Smooth muscle cell (in vitro differentiated cells): ENCODE data around the gene SLC34A3. TPM values are rescaled to one million over a fixed set of nuclear protein-coding genes. Genes with fewer than 3 reads are reported as not detected.

ENCODE experiments used
- DNase-seq: peaks from one replicate; lab custom pipeline; 2025; ENCODE audit not compliant: unreplicated experiment; lab: John Stamatoyannopoulos, UW
- H2AFZ ChIP-seq: fragments of 200-600 bp; sonication (generic); 2 replicates; pipeline ENCODE4 v1.6.0; 2016; ENCODE audit warnings: antibody characterized with exemption, low read depth, mild to moderate bottlenecking
- H3F3A ChIP-seq: fragments of 200-600 bp; sonication (generic); 2 replicates; pipeline ENCODE4 v1.6.0; 2017; ENCODE audit warnings: antibody characterized with exemption, low read depth
- H3K27ac ChIP-seq: fragments of 200-600 bp; sonication (generic); 2 replicates; pipeline ENCODE4 v1.5.1; 2016; ENCODE audit warnings: low read depth, mild to moderate bottlenecking
- H3K27me3 ChIP-seq: fragments of 200-600 bp; sonication (generic); 2 replicates; pipeline ENCODE4 v1.6.1; 2016; ENCODE audit warnings: low read depth, mild to moderate bottlenecking
- H3K36me3 ChIP-seq: fragments of 200-600 bp; sonication (generic); 2 replicates; pipeline ENCODE4 v1.5.1; 2016; ENCODE audit warnings: low read depth
- H3K4me1 ChIP-seq: fragments of 200-600 bp; sonication (generic); 2 replicates; pipeline ENCODE4 v1.5.1; 2016; ENCODE audit warnings: low read depth
- H3K4me2 ChIP-seq: fragments of 200-600 bp; sonication (generic); 2 replicates; pipeline ENCODE4 v1.6.0; 2016; ENCODE audit warnings: mild to moderate bottlenecking
- H3K4me3 ChIP-seq: fragments of 200-600 bp; sonication (generic); 2 replicates; pipeline ENCODE4 v1.5.1; 2016; ENCODE audit warnings: mild to moderate bottlenecking
- H3K79me2 ChIP-seq: fragments of 200-600 bp; sonication (generic); 2 replicates; pipeline ENCODE4 v1.6.0; 2016; ENCODE audit warnings: low read depth, mild to moderate bottlenecking
- H3K9ac ChIP-seq: fragments of 200-600 bp; sonication (generic); 2 replicates; pipeline ENCODE4 v1.6.0; 2016; ENCODE audit warnings: low read depth
- H3K9me3 ChIP-seq: fragments of 200-600 bp; sonication (generic); replicated peaks from 2 replicates; pipeline ENCODE4 v1.5.1; 2016; ENCODE audit warnings: low read depth
- H4K20me1 ChIP-seq: fragments of 200-600 bp; sonication (generic); 2 replicates; pipeline ENCODE4 v1.6.0; 2016; ENCODE audit warnings: low read depth
- CTCF ChIP-seq: fragments of 200-600 bp; sonication (generic); IDR thresholded peaks from 2 replicates; pipeline ENCODE4 v1.5.1; 2017; ENCODE audit warnings: borderline replicate concordance, mild to moderate bottlenecking, antibody characterized with exemption; ENCODE audit not compliant: insufficient read depth, poor library complexity, severe bottlenecking
- WGBS: methylation state at CpG from one replicate; pipeline ENCODE4 v1.1.7; 2016; ENCODE audit warnings: low lambda C conversion rate; 5-methylcytosine and 5-hydroxymethylcytosine counted together
- polyA plus RNA-seq: library from polyadenylated mRNA; unstranded; fragments of >200 nt; fragmentation: Nextera tagmentation; extraction: Ambion mirVana; gene quantifications from 2 replicates; pipeline ENCODE4 v1.2.1, GENCODE V29; 2016
- total RNA-seq: library from RNA; depleted of rRNA; stranded (reverse); fragments of >200 nt; gene quantifications from 2 replicates; pipeline ENCODE4 v1.2.3, GENCODE V29; 2014

Gene SLC34A3
- total and polyA plus RNA-seq, 2 experiments from 2014 or later: not detected

DNA sequence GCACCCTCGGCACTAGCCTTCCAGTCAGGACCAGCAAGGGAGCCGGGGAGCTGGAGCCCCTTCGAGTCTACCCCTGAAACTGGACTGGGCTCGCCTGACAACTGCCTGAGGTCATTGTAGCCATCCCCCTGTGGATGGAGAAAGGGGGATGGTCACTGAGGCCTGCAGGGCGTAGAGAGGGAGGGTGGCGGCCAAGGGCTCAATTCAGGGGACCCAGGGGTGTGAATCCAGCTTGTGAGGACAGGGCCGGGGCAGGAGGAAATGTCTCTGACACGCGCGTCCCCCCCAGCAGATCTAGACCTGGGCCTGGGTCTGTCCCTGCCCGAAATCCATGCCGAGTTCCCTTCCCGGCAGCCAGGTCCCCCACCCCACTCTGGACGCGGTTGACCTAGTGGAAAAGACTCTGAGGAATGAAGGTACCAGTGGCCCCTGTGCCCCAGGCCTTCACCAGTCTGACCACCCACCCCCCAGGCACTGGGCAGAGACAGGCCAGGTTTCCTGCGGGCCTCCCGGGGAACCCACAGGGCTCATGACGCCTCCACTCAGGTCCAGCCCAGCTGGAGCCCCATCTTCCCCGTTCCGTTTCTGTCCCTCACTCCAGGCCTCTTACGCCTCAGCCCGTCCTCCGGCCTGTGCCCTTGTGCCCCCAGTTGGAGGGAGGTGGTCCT lies 805 bp downstream of the SLC34A3 start:
- DNase-seq: no peak
- 94% methylated on average over 22 of the region's 23 CpGs for WGBS
- no peak overlapping the region for H3K9ac ChIP-seq
- H3K4me1 ChIP-seq: peaks cover 4% of the 10 kb centered on the region
- no peaks in the 10 kb centered on the region for H3K27me3 ChIP-seq
- no peaks in the 10 kb centered on the region for H3K36me3 ChIP-seq
- H3K9me3 ChIP-seq: no peaks in the 10 kb centered on the region
- no peak for TF ChIP-seq CTCF
- H3K27ac ChIP-seq: no peak overlapping the region
- no peak overlapping the region for H3K4me3 ChIP-seq
- peaks cover 6% of the 10 kb centered on the region for H4K20me1 ChIP-seq
- no peaks in the 10 kb centered on the region for H3K79me2 ChIP-seq
- no peak overlapping the region for H2AFZ ChIP-seq
- H3F3A ChIP-seq: no peaks in the 10 kb centered on the region
- no peak overlapping the region for H3K4me2 ChIP-seq

- Histone ChIP-seq H3K9me3 (no peaks in the 10 kb centered on the region), H3K9ac (no peak overlapping the region), H2AFZ (no peak overlapping the region), H3K27me3 (no peaks in the 10 kb centered on the region), H3K4me3 (no peak overlapping the region), H3K27ac (no peak overlapping the region), H3K4me2 (no peak overlapping the region), H3F3A (no peaks in the 10 kb centered on the region), H3K4me1 (peaks cover 7% of the 10 kb centered on the region), H3K79me2 (no peaks in the 10 kb centered on the region), H4K20me1 (peaks cover 11% of the 10 kb centered on the region), H3K36me3 (no peaks in the 10 kb centered on the region)
- TF ChIP-seq CTCF: no peak
- DNase-seq: no peak
- WGBS: 93% methylated on average over 10 of the region's 10 CpGs
These were observed 1.4 kb downstream of the SLC34A3 start for GRCh38 chr9:137232101-137232500.

DNA sequence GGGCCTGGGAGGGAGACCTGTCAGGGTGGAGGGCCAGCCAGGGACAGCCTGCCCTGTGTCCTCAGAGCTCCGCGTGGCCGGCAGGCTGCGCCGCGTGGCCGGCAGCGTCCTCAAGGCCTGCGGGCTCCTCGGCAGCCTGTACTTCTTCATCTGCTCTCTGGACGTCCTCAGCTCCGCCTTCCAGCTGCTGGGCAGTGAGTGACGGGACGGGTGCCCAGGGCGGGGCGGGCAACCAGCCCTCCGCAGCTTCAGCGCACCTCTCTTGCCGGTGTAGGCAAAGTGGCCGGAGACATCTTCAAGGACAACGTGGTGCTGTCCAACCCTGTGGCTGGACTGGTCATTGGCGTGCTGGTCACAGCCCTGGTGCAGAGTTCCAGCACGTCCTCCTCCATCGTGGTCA lies 1.8 kb downstream of the SLC34A3 start:
- TF ChIP-seq CTCF: no peak
- WGBS: 95% methylated on average over 24 of the region's 24 CpGs
- H3K4me3 ChIP-seq: no peak overlapping the region

More for the DNA sequence above, 1.8 kb downstream of the SLC34A3 start:
- Histone ChIP-seq H3K27ac (no peak overlapping the region), H2AFZ (no peak overlapping the region), H3K9ac (no peak overlapping the region), H3K36me3 (no peaks in the 10 kb centered on the region), H3K79me2 (no peaks in the 10 kb centered on the region), H4K20me1 (peaks cover 12% of the 10 kb centered on the region), H3K27me3 (no peaks in the 10 kb centered on the region), H3K4me1 (peaks cover 7% of the 10 kb centered on the region), H3K4me2 (no peak overlapping the region), H3K9me3 (no peaks in the 10 kb centered on the region), H3F3A (no peaks in the 10 kb centered on the region)
- no peak for DNase-seq
